Measurements from ENCODE around the gene FOXRED1. TPM values are rescaled to one million over a fixed set of nuclear protein-coding genes. Genes with fewer than 3 reads are reported as not detected.

Gene FOXRED1
- total and polyA plus RNA-seq, 2 of the 13 experiments (the other 11 are each of a cell fraction or from before 2014, with no cell fraction given): 29.6 to 42.9 TPM

GRCh38 chr11:126277322-126277721, 8.4 kb downstream of the FOXRED1 start (continued):
- TF ChIP-seq ZNF407 (CRISPR knock-in tag; IDR thresholded peaks at IDR 0.05; ENCODE audit: not compliant biosample characterization): no peak
- no peak for TF ChIP-seq SNAPC4 (CRISPR knock-in tag; IDR thresholded peaks at IDR 0.05)
- TF ChIP-seq ZNF569 (CRISPR knock-in tag; IDR thresholded peaks at IDR 0.05; ENCODE audit: borderline replicate concordance): no peak
- no peak for TF ChIP-seq NFIC (IDR thresholded peaks at IDR 0.05; ENCODE audit: low read length)
- no peak for TF ChIP-seq NR0B2 (CRISPR knock-in tag; IDR thresholded peaks at IDR 0.05)
- no peak for TF ChIP-seq ZHX1 (CRISPR knock-in tag; IDR thresholded peaks at IDR 0.05; ENCODE audit: low read depth)
- TF ChIP-seq CTCF (CRISPR knock-in tag; IDR thresholded peaks at IDR 0.05): no peak
- no peak for TF ChIP-seq ZNF850 (CRISPR knock-in tag; conservative IDR thresholded peaks at IDR 0.05)
- no peak for TF ChIP-seq MZF1 (CRISPR knock-in tag; IDR thresholded peaks at IDR 0.05; ENCODE audit: borderline replicate concordance)
- TF ChIP-seq PRPF4 (IDR thresholded peaks at IDR 0.05; ENCODE audit: low read depth, low read length, poor library complexity, severe bottlenecking): no peak

Data from HepG2 (cell line).